ENCODE data around the gene FKBP11.

DNA sequence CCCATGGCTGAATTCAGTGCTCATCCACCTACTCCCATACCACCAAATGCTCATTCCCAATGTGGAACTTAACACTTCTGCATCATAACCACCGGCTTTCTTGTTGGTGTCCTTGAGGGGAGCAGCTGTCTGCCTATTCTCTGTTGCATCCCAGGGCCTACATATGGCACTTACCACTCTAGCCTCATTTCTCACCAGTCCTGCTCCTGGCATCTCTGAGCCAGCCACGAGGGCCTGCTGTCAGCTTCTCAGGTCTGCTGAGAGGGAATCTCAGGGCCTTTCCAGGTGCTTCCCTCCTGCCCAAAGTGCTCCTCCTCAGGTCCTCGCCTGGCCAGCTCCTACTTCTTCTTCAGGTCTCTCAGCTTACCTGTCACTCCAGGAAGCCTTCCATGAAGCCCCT lies 35.6 kb downstream of the FKBP11 start:
- TF ChIP-seq, protein P1, sequence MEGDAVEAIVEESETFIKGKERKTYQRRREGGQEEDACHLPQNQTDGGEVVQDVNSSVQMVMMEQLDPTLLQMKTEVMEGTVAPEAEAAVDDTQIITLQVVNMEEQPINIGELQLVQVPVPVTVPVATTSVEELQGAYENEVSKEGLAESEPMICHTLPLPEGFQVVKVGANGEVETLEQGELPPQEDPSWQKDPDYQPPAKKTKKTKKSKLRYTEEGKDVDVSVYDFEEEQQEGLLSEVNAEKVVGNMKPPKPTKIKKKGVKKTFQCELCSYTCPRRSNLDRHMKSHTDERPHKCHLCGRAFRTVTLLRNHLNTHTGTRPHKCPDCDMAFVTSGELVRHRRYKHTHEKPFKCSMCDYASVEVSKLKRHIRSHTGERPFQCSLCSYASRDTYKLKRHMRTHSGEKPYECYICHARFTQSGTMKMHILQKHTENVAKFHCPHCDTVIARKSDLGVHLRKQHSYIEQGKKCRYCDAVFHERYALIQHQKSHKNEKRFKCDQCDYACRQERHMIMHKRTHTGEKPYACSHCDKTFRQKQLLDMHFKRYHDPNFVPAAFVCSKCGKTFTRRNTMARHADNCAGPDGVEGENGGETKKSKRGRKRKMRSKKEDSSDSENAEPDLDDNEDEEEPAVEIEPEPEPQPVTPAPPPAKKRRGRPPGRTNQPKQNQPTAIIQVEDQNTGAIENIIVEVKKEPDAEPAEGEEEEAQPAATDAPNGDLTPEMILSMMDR (conservative IDR thresholded peaks at IDR 0.05; ENCODE audit: low read length), result no peak
- TF ChIP-seq EZH2phosphoT487 (IDR thresholded peaks at IDR 0.05; ENCODE audit: borderline replicate concordance), result no peak

Measured in Loucy (cell line).